SK-N-SH treated with all-trans-retinoic acid at 6 μM for 48 hours (cell line): Measurements from ENCODE around the gene ZFYVE27.
A peak's percentile ranks its signal among the peaks of the same experiment; 100 is the strongest.

Experiments
- ATAC-seq: fragments of 200-7000 bp; cut with Tn5 transposase; 3 replicates; pipeline ENCODE4 v1.9.1; 2020; ENCODE audit warnings: mild to moderate bottlenecking, moderate library complexity
- ARNTL ChIP-seq: fragments of 450-650 bp; formaldehyde crosslinking; IDR thresholded peaks from 2 replicates; pipeline ENCODE4 v1.5.0; 2020; ENCODE audit warnings: low read depth, mild to moderate bottlenecking, moderate library complexity, borderline replicate concordance
- BACH2 ChIP-seq: fragments of 250-450 bp; sonication (Bioruptor Pico); IDR thresholded peaks from 2 replicates; pipeline ENCODE4 v1.9.0; 2021; ENCODE audit warnings: mild to moderate bottlenecking, borderline replicate concordance
- CSDC2 ChIP-seq: fragments of 250-450 bp; sonication (Bioruptor Pico); IDR thresholded peaks from 2 replicates; pipeline ENCODE4 v1.5.0; 2020; ENCODE audit warnings: mild to moderate bottlenecking, moderate library complexity
- ESRRG ChIP-seq: fragments of 250-450 bp; sonication (Bioruptor Pico); IDR thresholded peaks from 2 replicates; pipeline ENCODE4 v1.6.1; 2021; ENCODE audit warnings: mild to moderate bottlenecking
- ISL1 ChIP-seq: fragments of 250-450 bp; sonication (Bioruptor Pico); IDR thresholded peaks from 2 replicates; pipeline ENCODE4 v2.1.2; 2022; ENCODE audit warnings: mild to moderate bottlenecking, moderate library complexity
- OSR1 ChIP-seq: fragments of 250-450 bp; sonication (Bioruptor Pico); IDR thresholded peaks from 2 replicates; pipeline ENCODE4 v1.8.0; 2022; ENCODE audit warnings: moderate library complexity, mild to moderate bottlenecking, inconsistent platforms
- RARB ChIP-seq: fragments of 250-450 bp; sonication (Bioruptor Pico); IDR thresholded peaks from 2 replicates; pipeline ENCODE4 v1.8.0; 2021; ENCODE audit warnings: mild to moderate bottlenecking, moderate library complexity
- TCF4 ChIP-seq: fragments of 250-450 bp; sonication (Bioruptor Pico); IDR thresholded peaks from 2 replicates; pipeline ENCODE4 v1.8.0; 2021; ENCODE audit warnings: mild to moderate bottlenecking, moderate library complexity, borderline replicate concordance
- ZC3H10 ChIP-seq: fragments of 250-450 bp; sonication (Bioruptor Pico); IDR thresholded peaks from 2 replicates; pipeline ENCODE4 v1.5.1; 2021; ENCODE audit warnings: mild to moderate bottlenecking, moderate library complexity
- ZFP3 ChIP-seq: fragments of 250-450 bp; sonication (Bioruptor Pico); IDR thresholded peaks from 2 replicates; pipeline ENCODE4 v1.5.0; 2020; ENCODE audit warnings: mild to moderate bottlenecking, moderate library complexity
- ZNF565 ChIP-seq: fragments of 450-650 bp; formaldehyde crosslinking; conservative IDR thresholded peaks from 2 replicates; pipeline ENCODE4 v1.5.0; 2020; ENCODE audit warnings: low read depth, mild to moderate bottlenecking, moderate library complexity
- ZNF8 ChIP-seq: fragments of 450-650 bp; formaldehyde crosslinking; IDR thresholded peaks from 2 replicates; pipeline ENCODE4 v1.5.0; 2020; ENCODE audit warnings: mild to moderate bottlenecking, moderate library complexity
- TF ChIP-seq, protein P1 (sequence below): fragments of 250-450 bp; sonication (Bioruptor Pico); IDR thresholded peaks from 2 replicates; pipeline ENCODE4 v1.8.0; 2020; ENCODE audit warnings: mild to moderate bottlenecking, moderate library complexity, borderline replicate concordance
- TF ChIP-seq, protein P2 (sequence below): fragments of 250-450 bp; sonication (Bioruptor Pico); IDR thresholded peaks from 2 replicates; pipeline ENCODE4 v1.5.1; 2020; ENCODE audit warnings: low read depth, mild to moderate bottlenecking, moderate library complexity
- TF ChIP-seq, protein P3 (sequence below): fragments of 250-450 bp; sonication (Bioruptor Pico); IDR thresholded peaks from 2 replicates; pipeline ENCODE4 v1.5.0; 2020; ENCODE audit warnings: mild to moderate bottlenecking, moderate library complexity

Gene ZFYVE27

DNA sequence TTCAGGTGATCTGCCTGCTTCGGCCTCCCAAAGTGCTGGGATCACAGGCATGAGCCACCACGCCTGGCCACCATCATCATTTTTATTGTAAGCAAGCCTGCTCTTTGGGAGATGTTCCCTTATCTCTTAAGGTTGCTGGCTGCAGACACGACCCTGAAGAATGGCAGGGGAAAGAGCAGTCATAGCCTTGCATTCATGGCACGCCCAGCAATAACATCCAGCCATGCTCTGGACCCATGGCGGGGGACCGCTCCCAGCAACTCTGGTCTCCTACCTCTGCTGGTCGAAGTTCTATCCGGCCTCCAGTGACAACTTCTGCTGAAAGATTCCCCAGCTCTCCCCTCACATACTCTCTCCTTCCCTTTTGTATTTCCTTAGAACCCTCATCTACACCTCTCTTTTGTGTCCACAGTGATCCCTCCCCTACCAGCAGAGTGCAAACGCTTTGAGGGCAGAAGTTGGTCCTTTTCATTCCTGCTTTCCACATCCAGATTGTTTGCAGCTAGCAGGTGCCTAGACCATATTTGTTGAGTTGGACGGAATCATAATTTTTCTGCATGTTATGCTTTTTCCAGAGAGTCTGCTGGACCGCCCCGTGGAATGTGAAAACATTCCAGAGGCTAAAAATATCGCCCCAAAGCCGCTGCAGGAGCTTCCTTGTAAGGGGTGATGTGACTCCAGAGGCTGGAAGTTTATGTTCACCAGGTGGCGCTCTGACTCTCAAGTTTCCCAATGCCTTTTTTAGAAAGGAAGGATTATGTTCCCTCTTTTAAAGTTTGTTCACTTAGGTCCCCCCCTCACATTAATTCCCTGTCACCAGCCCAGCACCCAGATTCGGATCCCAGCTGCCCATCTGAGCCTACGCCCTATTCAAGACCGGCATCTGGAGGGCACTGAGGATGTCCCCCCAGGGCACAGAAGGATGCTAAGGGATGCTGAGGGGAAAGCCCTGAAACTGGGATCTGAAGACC is 27.7 kb upstream of the ZFYVE27 start:
- no peak for TF ChIP-seq ZFP3 (CRISPR knock-in tag)
- TF ChIP-seq ESRRG (CRISPR knock-in tag) = no peak
- no peak for TF ChIP-seq ZNF565 (CRISPR knock-in tag)
- TF ChIP-seq ISL1 (CRISPR knock-in tag) = no peak
- ATAC-seq = peak; percentile 67

DNA sequence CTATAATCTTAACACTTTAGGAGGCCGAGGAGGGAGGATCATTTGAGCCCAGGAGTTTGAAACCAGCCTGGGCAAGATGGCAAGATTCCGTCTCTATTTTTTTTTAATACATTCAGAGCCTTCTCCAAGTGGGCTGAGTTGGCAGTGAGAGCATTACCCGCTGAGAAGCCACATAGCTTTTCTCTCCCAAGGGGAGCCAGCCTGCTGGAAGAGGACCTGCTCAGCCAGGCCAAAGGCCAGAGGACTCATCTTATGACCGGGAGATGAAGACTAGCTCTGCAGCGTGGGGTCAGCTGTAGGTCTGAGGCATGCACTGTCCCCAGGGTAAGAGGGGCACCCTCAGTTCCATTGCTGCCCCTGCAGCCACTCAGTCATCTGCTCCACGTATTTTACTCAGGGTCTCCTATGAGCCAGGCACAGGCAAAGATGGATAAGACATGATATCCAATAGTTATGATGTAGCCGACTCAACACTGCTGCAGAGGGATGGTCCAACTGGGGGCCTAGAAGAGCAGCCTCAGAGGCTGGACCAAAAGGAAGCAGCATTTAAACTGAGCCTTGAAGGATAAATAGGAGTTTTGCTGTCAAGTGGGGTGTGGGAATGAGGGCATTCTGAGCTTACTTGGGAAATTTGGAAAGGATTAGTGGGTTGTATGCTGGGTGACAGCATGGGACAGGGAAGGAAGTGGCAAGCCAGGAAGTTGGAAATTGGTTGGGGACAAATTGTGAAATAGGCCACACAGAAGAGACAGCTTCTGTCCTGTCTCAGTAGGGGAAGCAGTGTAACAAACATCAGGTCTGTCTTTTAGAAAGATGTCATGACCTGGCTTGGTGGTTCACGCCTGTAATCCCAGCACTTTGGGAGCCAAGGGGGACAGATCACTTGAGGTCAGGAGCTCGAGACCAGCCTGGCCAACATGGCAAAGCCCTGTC is 25.0 kb upstream of the ZFYVE27 start:
- no peak for TF ChIP-seq ZNF8
- TF ChIP-seq, protein P1, sequence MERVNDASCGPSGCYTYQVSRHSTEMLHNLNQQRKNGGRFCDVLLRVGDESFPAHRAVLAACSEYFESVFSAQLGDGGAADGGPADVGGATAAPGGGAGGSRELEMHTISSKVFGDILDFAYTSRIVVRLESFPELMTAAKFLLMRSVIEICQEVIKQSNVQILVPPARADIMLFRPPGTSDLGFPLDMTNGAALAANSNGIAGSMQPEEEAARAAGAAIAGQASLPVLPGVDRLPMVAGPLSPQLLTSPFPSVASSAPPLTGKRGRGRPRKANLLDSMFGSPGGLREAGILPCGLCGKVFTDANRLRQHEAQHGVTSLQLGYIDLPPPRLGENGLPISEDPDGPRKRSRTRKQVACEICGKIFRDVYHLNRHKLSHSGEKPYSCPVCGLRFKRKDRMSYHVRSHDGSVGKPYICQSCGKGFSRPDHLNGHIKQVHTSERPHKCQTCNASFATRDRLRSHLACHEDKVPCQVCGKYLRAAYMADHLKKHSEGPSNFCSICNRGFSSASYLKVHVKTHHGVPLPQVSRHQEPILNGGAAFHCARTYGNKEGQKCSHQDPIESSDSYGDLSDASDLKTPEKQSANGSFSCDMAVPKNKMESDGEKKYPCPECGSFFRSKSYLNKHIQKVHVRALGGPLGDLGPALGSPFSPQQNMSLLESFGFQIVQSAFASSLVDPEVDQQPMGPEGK (CRISPR knock-in tag) = no peak
- no peak for TF ChIP-seq OSR1 (CRISPR knock-in tag)
- TF ChIP-seq, protein P2, sequence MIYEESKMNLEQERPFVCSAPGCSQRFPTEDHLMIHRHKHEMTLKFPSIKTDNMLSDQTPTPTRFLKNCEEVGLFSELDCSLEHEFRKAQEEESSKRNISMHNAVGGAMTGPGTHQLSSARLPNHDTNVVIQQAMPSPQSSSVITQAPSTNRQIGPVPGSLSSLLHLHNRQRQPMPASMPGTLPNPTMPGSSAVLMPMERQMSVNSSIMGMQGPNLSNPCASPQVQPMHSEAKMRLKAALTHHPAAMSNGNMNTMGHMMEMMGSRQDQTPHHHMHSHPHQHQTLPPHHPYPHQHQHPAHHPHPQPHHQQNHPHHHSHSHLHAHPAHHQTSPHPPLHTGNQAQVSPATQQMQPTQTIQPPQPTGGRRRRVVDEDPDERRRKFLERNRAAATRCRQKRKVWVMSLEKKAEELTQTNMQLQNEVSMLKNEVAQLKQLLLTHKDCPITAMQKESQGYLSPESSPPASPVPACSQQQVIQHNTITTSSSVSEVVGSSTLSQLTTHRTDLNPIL (CRISPR knock-in tag) = no peak
- no peak for ATAC-seq

DNA sequence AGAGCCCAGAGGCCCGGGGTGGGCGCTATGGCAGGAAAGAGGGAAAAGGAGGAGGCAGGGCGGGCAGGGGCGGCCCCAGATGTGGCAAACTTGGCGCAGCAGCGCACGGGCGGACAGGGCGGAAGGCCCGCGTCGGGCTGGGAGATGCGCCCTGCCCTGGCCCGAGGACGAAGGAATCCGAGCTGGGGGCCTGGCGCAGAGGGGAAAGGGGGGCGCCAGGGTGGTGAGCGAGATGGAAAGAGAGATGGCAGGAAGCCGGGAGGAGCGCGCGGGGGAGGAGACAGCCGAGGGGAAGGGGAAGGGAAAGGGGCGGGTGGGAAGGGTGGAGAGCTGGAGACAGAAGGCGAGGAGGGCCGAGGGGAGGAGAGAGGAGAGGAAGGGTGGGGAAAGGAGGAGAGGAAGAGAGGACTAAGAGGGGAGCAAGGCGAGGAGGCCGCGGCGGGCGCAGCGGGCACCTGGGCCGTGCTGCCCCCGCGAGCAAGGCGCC is 23.5 kb upstream of the ZFYVE27 start, which contains the start of gene MARVELD1:
TSS of gene MARVELD1 (plus strand) at position 392 of the 487 bp plus-strand sequence. CDS start 147 bp downstream, outside the sequence.
- TF ChIP-seq TCF4 (CRISPR knock-in tag) (no peak), BACH2 (CRISPR knock-in tag) (no peak)
- TF ChIP-seq, protein P3, sequence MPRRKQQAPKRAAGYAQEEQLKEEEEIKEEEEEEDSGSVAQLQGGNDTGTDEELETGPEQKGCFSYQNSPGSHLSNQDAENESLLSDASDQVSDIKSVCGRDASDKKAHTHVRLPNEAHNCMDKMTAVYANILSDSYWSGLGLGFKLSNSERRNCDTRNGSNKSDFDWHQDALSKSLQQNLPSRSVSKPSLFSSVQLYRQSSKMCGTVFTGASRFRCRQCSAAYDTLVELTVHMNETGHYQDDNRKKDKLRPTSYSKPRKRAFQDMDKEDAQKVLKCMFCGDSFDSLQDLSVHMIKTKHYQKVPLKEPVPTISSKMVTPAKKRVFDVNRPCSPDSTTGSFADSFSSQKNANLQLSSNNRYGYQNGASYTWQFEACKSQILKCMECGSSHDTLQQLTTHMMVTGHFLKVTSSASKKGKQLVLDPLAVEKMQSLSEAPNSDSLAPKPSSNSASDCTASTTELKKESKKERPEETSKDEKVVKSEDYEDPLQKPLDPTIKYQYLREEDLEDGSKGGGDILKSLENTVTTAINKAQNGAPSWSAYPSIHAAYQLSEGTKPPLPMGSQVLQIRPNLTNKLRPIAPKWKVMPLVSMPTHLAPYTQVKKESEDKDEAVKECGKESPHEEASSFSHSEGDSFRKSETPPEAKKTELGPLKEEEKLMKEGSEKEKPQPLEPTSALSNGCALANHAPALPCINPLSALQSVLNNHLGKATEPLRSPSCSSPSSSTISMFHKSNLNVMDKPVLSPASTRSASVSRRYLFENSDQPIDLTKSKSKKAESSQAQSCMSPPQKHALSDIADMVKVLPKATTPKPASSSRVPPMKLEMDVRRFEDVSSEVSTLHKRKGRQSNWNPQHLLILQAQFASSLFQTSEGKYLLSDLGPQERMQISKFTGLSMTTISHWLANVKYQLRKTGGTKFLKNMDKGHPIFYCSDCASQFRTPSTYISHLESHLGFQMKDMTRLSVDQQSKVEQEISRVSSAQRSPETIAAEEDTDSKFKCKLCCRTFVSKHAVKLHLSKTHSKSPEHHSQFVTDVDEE (CRISPR knock-in tag) = 0 out of 2 replicates have a peak, but pooled peaks have one; percentile 20

DNA sequence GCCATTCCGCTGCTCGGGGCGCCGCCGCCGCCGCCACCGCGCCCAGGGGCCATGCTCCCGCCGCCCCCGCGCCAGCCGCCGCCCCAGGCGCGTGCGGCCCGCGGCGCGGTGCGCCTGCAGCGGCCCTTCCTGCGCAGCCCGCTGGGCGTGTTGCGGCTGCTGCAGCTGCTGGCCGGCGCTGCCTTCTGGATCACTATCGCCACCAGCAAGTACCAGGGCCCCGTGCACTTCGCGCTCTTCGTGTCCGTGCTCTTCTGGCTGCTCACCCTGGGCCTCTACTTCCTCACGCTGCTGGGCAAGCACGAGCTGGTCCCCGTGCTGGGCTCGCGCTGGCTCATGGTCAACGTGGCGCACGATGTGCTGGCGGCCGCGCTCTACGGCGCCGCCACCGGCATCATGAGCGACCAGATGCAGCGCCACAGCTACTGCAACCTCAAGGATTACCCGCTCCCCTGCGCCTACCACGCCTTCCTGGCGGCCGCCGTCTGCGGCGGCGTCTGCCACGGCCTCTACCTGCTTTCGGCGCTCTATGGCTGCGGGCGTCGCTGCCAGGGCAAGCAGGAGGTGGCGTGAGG is 23.0 kb upstream of the ZFYVE27 start:
- peak; percentile 68 for ATAC-seq
- TF ChIP-seq ZFP3 (CRISPR knock-in tag) (0 out of 2 replicates have a peak, but pooled peaks have one; percentile 25), ARNTL (peak; percentile 54; the same call in 1 of the 2 replicates), ISL1 (CRISPR knock-in tag) (no peak), OSR1 (CRISPR knock-in tag) (no peak), CSDC2 (CRISPR knock-in tag) (no peak), RARB (CRISPR knock-in tag) (no peak), ZC3H10 (CRISPR knock-in tag) (no peak)

More for the DNA sequence above, 23.5 kb upstream of the ZFYVE27 start, which contains the start of gene MARVELD1:
- peak; percentile 52 for ATAC-seq
